CD14-positive monocyte (primary cell): Measurements from ENCODE around the gene ZNF429. TPM values are rescaled to one million over a fixed set of nuclear protein-coding genes. Genes with fewer than 3 reads are reported as not detected.
"Not testable (repeated sequence)": the region's sequence is repeated elsewhere in the genome, so short reads cannot be mapped to it uniquely, and the experiment has no call there.

ENCODE experiments used
- DNase-seq, 3 donors: peaks; one replicate each; pipeline ENCODE4 v3.0.0-alpha.2; 2011 to 2022
- H2AFZ ChIP-seq: 2 replicates; pipeline ENCODE4 v1.6.0; 2012; ENCODE audit warnings: mild to moderate bottlenecking, low read depth, low read length, inconsistent platforms; ENCODE audit not compliant: insufficient read depth, poor library complexity, severe bottlenecking
- H3K27ac ChIP-seq, 2 donors: 1 replicate in 1 of 2; 2 replicates in 1 of 2; pipeline ENCODE4 v1.5.1; 2012 to 2013; ENCODE audit warnings: low read length in 2 of 2, control low read depth in 1 of 2, inconsistent platforms in 1 of 2, low read depth in 1 of 2, mild to moderate bottlenecking in 1 of 2
- H3K27me3 ChIP-seq, 2 donors: one replicate each; pipeline versions ENCODE4 v1.6.0 to v1.6.1; 2011 to 2013; ENCODE audit warnings: low read length in 2 of 2; ENCODE audit not compliant: control insufficient read depth in 2 of 2, insufficient read depth in 2 of 2
- H3K36me3 ChIP-seq, 2 donors: replicated peaks in 1 of 2; 1 replicate in 1 of 2; 2 replicates in 1 of 2; pipeline versions ENCODE4 v1.5.1 to v1.6.1; 2012 to 2013; ENCODE audit warnings: low read length in 2 of 2, control low read depth in 1 of 2, inconsistent platforms in 1 of 2, mild to moderate bottlenecking in 1 of 2; ENCODE audit not compliant: insufficient read depth in 2 of 2, control insufficient read depth in 1 of 2
- H3K4me1 ChIP-seq, 2 donors: 1 replicate in 1 of 2; 2 replicates in 1 of 2; pipeline versions ENCODE4 v1.5.1 to v1.6.1; 2012 to 2013; ENCODE audit warnings: low read length in 2 of 2, control low read depth in 1 of 2, inconsistent platforms in 1 of 2, mild to moderate bottlenecking in 1 of 2, moderate library complexity in 1 of 2; ENCODE audit not compliant: insufficient read depth in 2 of 2, control insufficient read depth in 1 of 2
- H3K4me2 ChIP-seq: replicated peaks from 2 replicates; pipeline ENCODE3; 2012; ENCODE audit warnings: low read length, moderate library complexity, mild to moderate bottlenecking; ENCODE audit not compliant: poor library complexity, severe bottlenecking; ENCODE audit errors: extremely low read depth
- H3K4me3 ChIP-seq, 3 experiments: fragments of 200-600 bp in 1 of 3; sonication (generic) in 1 of 3; replicated peaks in 1 of 3; 1 replicate in 2 of 3; 2 replicates in 1 of 3; pipeline ENCODE4 v1.5.1; 2011 to 2013; ENCODE audit warnings: low read length in 3 of 3, mild to moderate bottlenecking in 3 of 3, control low read depth in 2 of 3, low read depth in 2 of 3, inconsistent platforms in 1 of 3, moderate library complexity in 1 of 3
- H3K79me2 ChIP-seq: 2 replicates; pipeline ENCODE4 v1.6.0; 2012; ENCODE audit warnings: mild to moderate bottlenecking, control low read depth, inconsistent platforms, low read length, moderate library complexity; ENCODE audit not compliant: insufficient read depth
- H3K9ac ChIP-seq: 2 replicates; pipeline ENCODE4 v1.6.0; 2017; ENCODE audit warnings: low read length, mild to moderate bottlenecking; ENCODE audit not compliant: insufficient read depth, poor library complexity, severe bottlenecking
- H3K9me3 ChIP-seq, 2 donors: replicated peaks in 1 of 2; 1 replicate in 1 of 2; 2 replicates in 1 of 2; pipeline versions ENCODE4 v1.5.1 to v1.6.1; 2012 to 2013; ENCODE audit warnings: low read length in 2 of 2, control low read depth in 1 of 2; ENCODE audit not compliant: control insufficient read depth in 1 of 2, insufficient read depth in 1 of 2
- H4K20me1 ChIP-seq: 2 replicates; pipeline ENCODE4 v1.6.0; 2012; ENCODE audit warnings: mild to moderate bottlenecking, low read length, control low read depth, moderate library complexity; ENCODE audit not compliant: insufficient read depth
- H3K27ac Mint-ChIP-seq, 7 donors: one replicate each; pipeline ENCODE4 v1.8.0; 2020; ENCODE audit warnings: mild to moderate bottlenecking in 7 of 7, mixed read lengths in 7 of 7, moderate library complexity in 6 of 7, inconsistent platforms in 2 of 7
- H3K27me3 Mint-ChIP-seq, 3 donors: one replicate each; pipeline ENCODE4 v1.8.0; 2021 to 2022; ENCODE audit warnings: low read depth in 3 of 3, mild to moderate bottlenecking in 3 of 3, mixed read lengths in 3 of 3, moderate library complexity in 3 of 3, inconsistent platforms in 1 of 3
- H3K36me3 Mint-ChIP-seq, 2 donors: one replicate each; pipeline ENCODE4 v1.8.0; 2020; ENCODE audit warnings: mixed read lengths in 2 of 2, inconsistent platforms in 1 of 2, mild to moderate bottlenecking in 1 of 2
- H3K4me1 Mint-ChIP-seq: one replicate; pipeline ENCODE4 v1.8.0; 2020; ENCODE audit warnings: mild to moderate bottlenecking, mixed read lengths
- H3K4me3 Mint-ChIP-seq, 2 donors: one replicate each; pipeline ENCODE4 v1.8.0; 2020; ENCODE audit warnings: mild to moderate bottlenecking in 2 of 2, mixed read lengths in 2 of 2, moderate library complexity in 1 of 2
- H3K9me3 Mint-ChIP-seq, 7 donors: one replicate each; pipeline ENCODE4 v1.8.0; 2020 to 2022; ENCODE audit warnings: mixed read lengths in 7 of 7, mild to moderate bottlenecking in 6 of 7, moderate library complexity in 6 of 7, inconsistent platforms in 2 of 7
- CTCF ChIP-seq: fragments of 200-600 bp; IDR thresholded peaks from one replicate; pipeline ENCODE4 v1.8.0; 2022; ENCODE audit warnings: antibody characterized with exemption, mild to moderate bottlenecking
- WGBS: methylation state at CpG from one replicate; pipeline ENCODE4 v1.1.5; 2013; ENCODE audit warnings: missing lambda C conversion rate; ENCODE audit not compliant: insufficient coverage; 5-methylcytosine and 5-hydroxymethylcytosine counted together
- intact Hi-C, 2 donors: fragments of 100-400 bp; cut with micrococcal nuclease; formaldehyde crosslinking; loops; one replicate each; pipeline versions ENCODE4 v1.15.0 to v1.15.1; 2023
- polyA plus RNA-seq, 3 donors: library from polyadenylated mRNA; depleted of rRNA in 1 of 3; unstranded in 2 of 3; stranded (reverse) in 1 of 3; fragments of 300-500 nt in 2 of 3; fragments of >200 nt in 1 of 3; fragmentation: Illumina TruSeq in 2 of 3; gene quantifications; 1 replicate in 2 of 3; 2 replicates in 1 of 3; pipeline ENCODE4 v1.2.3, GENCODE V29; 2012 to 2021

Gene ZNF429
- polyA plus RNA-seq, 3 donors: 9.5 to 11.6 (median 11.1) TPM

- Histone ChIP-seq H3K27ac (no peak overlapping the region), H4K20me1 (no peaks in the 10 kb centered on the region), H3K27me3 (no peaks in the 10 kb centered on the region), H3K4me1 (no peaks in the 10 kb centered on the region), H3K36me3 (peaks cover 27 to 76% of the 10 kb centered on the region in 2 donors), H3K9me3 (peaks cover 60 to 92% of the 10 kb centered on the region in 2 donors), H3K4me3 (peak overlapping the region in 1 of 3 experiments; percentile 27), H2AFZ (no peak overlapping the region), H3K9ac (no peak overlapping the region), H3K4me2 (no peak overlapping the region), H3K79me2 (peaks cover 40% of the 10 kb centered on the region)
- Mint-ChIP-seq H3K4me1 (no peaks in the 10 kb centered on the region), H3K27me3 (peaks cover 0 to 2% (median 0%) of the 10 kb centered on the region in 3 donors), H3K27ac (no peak overlapping the region), H3K9me3 (peaks cover 56 to 86% (median 72%) of the 10 kb centered on the region in 7 donors), H3K36me3 (peaks cover 50 to 59% of the 10 kb centered on the region in 2 donors), H3K4me3 (no peak overlapping the region)
- no CpG with 5 or more reads among the region's 2 CpGs for WGBS
- intact Hi-C loops: loop anchor here in 1 of 2 donors (5.0 kb wide), 1 partner anchor 43 kb away; no protein-coding TSS in a partner anchor
- no peak for DNase-seq
- TF ChIP-seq CTCF: no peak
Observed at GRCh38 chr19:21519488-21519887, 14.1 kb downstream of the ZNF429 start.

- no peaks in the 10 kb centered on the region for H3K4me1 ChIP-seq
- intact Hi-C loops: no loop called here
- H3K79me2 ChIP-seq: no peaks in the 10 kb centered on the region
- peaks cover 51 to 87% of the 10 kb centered on the region in 2 donors for H3K9me3 ChIP-seq
- peaks cover 57 to 78% of the 10 kb centered on the region in 2 donors for H3K36me3 Mint-ChIP-seq
- no peak overlapping the region for H3K4me3 Mint-ChIP-seq
- no peaks in the 10 kb centered on the region for H4K20me1 ChIP-seq
- no peak overlapping the region for H2AFZ ChIP-seq
- H3K27me3 ChIP-seq: no peaks in the 10 kb centered on the region
- no peak for TF ChIP-seq CTCF
- no peak overlapping the region for H3K27ac Mint-ChIP-seq
- DNase-seq: no peak
- H3K9me3 Mint-ChIP-seq: peaks cover 34 to 85% (median 74%) of the 10 kb centered on the region in 7 donors
- H3K27ac ChIP-seq: no peak overlapping the region
- H3K9ac ChIP-seq: no peak overlapping the region
- no peak overlapping the region for H3K4me3 ChIP-seq
- no peak overlapping the region for H3K4me2 ChIP-seq
- no peaks in the 10 kb centered on the region for H3K4me1 Mint-ChIP-seq
- H3K27me3 Mint-ChIP-seq: no peaks in the 10 kb centered on the region
- peaks cover 18 to 91% of the 10 kb centered on the region in 2 donors for H3K36me3 ChIP-seq
- WGBS: no CpG with 5 or more reads among the region's 3 CpGs
Observed at GRCh38 chr19:21532904-21533303, 27.5 kb downstream of the ZNF429 start.

GRCh38 chr19:21536741-21537290, 31.4 kb downstream of the ZNF429 start:
- H3K4me1 Mint-ChIP-seq, H3K27ac ChIP-seq, DNase-seq, H3K9ac ChIP-seq, H3K27me3 ChIP-seq, H3K27ac Mint-ChIP-seq, H3K79me2 ChIP-seq, H3K4me1 ChIP-seq, intact Hi-C loops, H2AFZ ChIP-seq, H4K20me1 ChIP-seq, H3K27me3 Mint-ChIP-seq, H3K4me2 ChIP-seq, H3K4me3 Mint-ChIP-seq: not testable (repeated sequence)
- peak overlapping the region in 1 of 3 experiments; percentile 9 for H3K4me3 ChIP-seq
- H3K9me3 ChIP-seq: peaks cover 44 to 69% of the 10 kb centered on the region in 2 donors
- Mint-ChIP-seq H3K9me3 (peaks cover 28 to 76% (median 62%) of the 10 kb centered on the region in 7 donors), H3K36me3 (peaks cover 45 to 57% of the 10 kb centered on the region in 2 donors)
- H3K36me3 ChIP-seq: peaks cover 9 to 60% of the 10 kb centered on the region in 2 donors
- no CpG with 5 or more reads among the region's 2 CpGs for WGBS
